ENCODE measurements around the gene OTOGL.
"Not testable (repeated sequence)": the region's sequence is repeated elsewhere in the genome, so short reads cannot be mapped to it uniquely, and the experiment has no call there.

The OTOGL gene

DNA sequence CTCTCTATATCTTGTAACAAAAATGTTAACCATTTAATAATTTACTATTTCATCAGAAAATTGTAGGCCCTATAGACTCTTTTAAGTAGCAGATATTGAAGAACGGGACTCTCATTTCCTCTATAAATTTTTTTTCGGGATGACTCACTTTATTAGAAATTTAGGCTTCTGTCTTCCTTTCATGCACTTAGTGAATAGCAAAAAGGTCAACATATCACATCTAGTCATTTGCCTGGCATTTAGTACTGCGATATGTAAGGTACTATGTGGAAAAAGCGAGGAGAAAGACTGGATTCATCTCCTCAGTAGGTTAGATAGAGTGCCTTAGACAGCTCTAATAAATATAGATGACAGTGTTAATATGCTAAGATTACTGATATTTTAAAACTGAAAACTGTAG, 178.4 kb downstream of the OTOGL start:
- no peak for DNase-seq (ENCODE audit: low read depth in 2 of 2)

DNA sequence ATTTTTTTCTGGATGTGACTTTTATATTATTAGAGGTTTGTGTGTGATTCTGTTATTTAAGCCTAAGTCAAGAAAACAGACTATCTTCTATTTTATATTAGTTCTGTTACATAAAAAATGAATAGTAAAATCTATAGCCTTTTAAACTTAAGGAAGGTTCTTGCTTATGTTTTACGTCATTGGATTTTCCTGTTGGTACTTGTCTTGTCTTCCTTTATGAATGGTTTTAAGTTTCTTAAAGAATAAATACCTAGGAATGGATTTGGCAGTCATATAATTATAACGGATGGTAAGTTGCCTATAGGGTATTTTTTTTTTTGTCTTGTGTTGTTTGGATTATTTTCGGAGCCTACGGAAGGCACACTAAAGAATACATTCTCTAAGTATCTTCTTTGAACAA, 182.9 kb downstream of the OTOGL start:
- DNase-seq (ENCODE audit: low read depth in 2 of 2), result no peak

DNA sequence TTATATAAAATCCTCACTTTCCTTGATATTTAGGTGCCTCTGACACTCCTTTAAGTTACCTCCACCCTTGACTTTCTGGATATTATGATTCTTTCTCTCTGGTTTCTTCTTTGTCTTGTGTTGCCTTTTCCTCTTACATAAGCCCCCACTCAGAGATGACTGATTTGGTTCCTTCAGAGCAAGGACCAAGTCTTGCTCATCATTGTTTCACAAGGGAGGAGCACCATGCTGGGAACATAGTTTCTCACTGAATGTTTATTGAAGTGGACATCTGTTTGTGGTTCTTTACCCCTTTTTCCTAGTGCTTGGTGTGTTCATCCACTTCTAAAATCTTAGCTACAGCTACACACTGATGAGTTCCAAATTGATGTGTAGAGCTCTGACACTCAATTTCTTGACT, 183.4 kb downstream of the OTOGL start:
- no peak for DNase-seq (ENCODE audit: low read depth in 2 of 2)

DNA sequence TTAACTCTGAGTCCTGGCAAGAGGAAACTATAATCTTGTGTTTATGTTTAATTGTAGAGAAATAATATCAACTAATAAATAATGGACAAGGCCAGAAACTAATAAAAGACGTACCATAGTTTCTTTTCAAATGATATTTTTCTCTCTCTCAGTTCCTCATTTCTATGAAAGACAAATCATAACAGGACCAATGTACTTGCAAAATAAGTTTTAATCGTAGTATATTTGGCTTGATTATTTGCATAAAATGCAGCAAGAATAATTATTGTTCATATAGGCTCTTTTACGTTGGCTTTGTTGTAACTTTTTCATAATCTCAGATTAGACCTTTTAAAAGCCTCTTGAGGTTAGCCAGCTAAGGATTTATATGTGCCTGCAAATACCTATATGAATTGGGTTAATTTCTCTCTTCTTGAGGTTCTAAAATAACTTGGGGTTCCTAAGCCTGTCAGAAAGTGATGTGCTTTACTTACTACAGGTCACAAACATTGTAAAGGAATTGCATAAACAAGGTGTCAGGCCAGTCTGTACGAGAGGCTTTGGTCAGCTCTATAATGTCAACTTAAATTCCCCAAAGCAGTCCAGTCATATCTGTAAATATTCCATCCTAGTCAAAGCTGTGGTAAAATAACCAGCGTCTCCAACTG, 191.9 kb downstream of the OTOGL start:
- no peak for DNase-seq (ENCODE audit: low read depth in 2 of 2)

DNA sequence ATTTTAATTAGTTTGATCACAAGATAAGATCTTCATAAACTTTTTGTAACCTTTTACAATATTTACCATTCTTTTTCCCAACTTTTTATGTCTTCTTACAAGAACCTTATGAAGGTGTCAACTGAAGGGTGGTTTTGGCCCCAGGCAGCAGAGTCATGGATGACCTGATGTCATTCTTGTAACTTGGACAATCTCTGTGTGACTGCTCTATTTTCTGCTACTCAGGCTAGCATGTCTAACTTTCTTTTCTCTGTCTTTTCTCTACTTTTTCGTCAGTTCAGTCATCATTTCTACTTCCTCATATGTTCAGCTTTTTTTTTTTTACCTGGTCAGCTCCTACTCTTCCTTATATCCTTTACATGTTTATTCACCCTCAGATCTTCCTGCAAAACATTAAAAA, 194.0 kb downstream of the OTOGL start:
- no peak for DNase-seq (ENCODE audit: low read depth in 2 of 2)

DNA sequence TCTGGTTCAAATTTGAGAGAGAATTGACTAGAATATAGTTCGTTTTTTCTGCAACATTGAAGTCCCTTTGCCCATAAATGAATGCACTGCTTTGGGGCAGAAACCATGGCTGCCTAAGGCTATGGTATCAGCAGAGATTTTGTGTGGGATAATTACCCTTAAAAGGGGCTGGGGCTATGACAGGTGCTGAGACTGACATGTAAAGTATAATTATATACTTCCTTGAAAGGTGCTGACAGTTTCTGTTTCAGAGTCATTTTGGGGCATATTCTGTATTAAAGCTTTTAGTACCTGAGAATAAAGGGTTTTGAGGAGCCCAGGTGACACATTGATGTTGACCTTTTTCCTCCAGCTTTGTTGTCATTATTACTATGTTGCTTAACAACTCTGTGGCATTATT, 194.4 kb downstream of the OTOGL start:
- DNase-seq (ENCODE audit: low read depth in 2 of 2), result no peak

DNA sequence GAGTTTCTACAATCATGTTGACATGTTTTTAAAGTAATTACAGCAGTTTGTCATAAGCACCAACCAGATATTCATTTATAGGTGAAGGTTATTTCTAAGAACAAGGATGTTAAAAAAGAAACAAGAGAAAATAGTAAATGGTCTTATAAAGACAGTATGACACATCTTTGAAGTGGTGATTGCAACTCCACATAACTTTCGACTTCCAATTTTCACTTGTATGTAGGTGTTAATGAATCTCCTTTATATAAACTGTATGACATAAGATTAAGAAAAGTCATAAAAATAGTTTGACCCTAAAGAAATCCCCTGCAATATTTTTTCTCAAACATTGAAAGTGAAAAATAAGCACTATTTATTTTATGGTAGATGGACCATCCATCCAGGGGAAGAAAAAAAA, 199.9 kb downstream of the OTOGL start:
- DNase-seq (ENCODE audit: low read depth in 2 of 2), result no peak

DNA sequence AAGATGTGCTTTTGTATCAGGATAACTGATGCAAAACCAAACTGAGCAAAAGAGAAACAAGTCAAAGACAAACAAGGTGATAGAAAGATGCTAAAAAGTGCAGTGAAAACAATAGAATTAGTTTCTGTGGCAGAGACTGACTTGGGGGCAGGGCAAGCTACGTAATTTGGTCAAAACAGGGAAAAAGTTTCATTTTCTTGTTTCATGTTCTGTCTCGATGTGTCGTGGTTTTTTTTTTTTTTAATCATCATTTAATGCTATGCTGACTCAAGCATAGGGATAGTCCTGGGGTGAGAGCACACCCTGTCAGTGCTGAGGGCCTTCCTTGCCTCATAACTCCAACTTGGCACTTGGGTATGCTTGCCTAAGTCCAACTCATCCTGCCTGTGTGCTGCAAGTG, 200.6 kb downstream of the OTOGL start:
- DNase-seq (ENCODE audit: low read depth in 2 of 2), result no peak

DNA sequence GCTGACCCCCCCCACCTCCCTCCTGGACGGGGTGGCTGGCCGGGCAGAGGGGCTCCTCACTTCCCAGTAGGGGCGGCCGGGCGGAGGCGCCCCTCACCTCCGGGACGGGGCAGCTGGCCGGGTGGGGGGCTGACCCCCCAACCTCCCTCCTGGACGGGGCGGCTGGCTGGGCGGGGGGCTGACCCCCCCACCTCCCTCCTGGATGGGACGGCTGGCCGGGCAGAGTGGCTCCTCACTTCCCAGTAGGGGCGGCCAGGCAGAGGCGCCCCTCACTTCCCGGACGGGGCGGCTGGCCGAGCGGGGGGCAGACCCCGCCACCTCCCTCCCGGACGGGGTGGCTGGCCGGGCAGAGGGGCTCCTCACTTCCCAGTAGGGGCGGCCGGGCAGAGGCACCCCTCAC, 208.1 kb downstream of the OTOGL start:
- DNase-seq (ENCODE audit: low read depth in 2 of 2), result not testable (repeated sequence)

DNA sequence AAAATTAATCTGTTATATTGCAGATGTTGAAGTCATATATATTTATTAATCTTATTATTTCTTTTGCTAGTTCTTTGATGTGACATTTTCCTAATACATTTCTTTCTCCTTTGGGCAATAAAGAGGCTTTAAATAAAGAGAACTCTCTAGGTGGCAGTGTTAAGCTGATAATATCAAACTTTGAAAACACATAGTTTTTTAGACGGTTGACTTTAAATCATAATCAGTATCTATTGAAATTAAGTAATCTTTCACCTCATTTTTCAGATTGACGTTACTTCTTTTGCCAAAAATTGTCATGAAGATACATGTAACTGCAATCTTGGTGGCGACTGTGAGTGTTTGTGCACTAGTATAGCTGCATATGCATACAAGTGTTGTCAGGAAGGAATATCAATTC, 213.9 kb downstream of the OTOGL start:
- DNase-seq (ENCODE audit: low read depth in 2 of 2), result no peak

DNA sequence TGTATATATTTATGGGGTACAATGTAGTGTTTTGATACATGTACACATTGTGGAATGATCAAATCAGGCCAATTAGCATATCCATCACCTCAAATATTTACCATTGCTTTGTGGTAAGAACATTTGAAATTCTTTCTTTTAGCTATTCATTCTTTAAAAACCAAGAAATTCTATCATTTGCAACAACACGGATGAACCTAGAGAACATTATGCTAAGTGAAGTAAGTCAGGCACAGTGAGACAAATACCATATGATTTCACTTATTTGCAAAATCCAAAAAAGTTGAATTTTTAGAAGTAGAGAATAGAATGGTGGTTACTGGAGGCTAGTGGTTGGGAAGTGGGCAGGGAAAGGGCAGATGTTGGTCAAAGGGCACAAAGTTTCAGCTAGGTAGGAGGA, 215.4 kb downstream of the OTOGL start:
- no peak for DNase-seq (ENCODE audit: low read depth in 2 of 2)

DNA sequence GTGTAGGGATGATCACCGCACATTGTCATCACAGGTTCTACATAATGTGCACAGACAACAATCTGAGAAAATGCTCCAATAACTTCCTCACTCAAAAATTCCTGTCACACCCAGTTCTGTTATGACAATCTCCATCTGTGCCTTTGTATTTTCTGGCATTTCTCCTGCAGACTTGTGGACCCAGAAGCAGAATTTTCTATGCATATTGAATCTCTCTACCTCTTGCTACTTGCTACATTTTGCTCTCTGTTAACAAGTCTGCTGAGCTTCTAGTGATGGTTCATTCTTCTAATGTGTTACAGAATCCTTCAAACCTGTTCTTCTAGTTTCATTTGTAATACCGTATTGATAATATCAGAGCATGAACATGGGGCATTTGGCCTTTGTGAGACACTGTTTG, 216.9 kb downstream of the OTOGL start:
- no peak for DNase-seq (ENCODE audit: low read depth in 2 of 2)

DNA sequence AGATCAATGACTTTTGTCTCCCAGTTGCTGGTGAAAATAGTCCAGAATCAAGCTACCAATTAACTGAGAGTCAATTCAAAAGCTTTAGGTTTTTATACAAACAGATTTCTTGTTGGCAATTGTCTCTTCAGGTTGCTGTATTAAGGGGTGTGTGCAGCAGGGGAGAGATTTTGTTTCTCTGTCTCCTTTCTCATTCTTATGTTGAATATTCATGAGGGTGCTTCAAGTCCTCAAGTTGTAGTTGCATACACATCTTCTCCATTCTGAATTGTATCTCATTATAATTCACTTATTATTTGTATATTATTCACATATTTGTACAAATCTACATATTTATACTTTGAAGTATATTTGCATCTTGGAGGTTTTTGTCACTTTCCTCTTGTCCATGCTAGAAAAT, 218.0 kb downstream of the OTOGL start:
- DNase-seq (ENCODE audit: low read depth in 2 of 2), result no peak

DNA sequence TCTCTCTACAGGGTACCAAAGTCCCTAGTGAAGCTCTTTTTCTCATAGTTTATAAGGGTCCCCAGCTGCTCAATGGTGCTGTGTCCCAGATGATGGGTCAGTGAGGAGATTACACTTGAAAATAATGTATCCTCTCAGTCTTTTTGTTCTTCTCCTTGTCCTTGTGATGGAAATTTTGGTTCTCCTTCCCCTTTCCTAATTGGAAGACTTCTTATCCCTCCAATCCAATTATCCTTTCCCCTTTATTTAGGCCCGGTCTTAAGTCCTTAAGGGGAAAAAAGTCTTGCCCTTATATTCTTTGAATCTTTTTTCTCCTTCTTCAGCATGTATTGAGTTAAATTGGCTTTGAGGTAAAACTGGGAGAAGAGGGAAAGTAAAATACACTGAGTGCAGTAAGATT, 218.6 kb downstream of the OTOGL start:
- no peak for DNase-seq (ENCODE audit: low read depth in 2 of 2)

DNA sequence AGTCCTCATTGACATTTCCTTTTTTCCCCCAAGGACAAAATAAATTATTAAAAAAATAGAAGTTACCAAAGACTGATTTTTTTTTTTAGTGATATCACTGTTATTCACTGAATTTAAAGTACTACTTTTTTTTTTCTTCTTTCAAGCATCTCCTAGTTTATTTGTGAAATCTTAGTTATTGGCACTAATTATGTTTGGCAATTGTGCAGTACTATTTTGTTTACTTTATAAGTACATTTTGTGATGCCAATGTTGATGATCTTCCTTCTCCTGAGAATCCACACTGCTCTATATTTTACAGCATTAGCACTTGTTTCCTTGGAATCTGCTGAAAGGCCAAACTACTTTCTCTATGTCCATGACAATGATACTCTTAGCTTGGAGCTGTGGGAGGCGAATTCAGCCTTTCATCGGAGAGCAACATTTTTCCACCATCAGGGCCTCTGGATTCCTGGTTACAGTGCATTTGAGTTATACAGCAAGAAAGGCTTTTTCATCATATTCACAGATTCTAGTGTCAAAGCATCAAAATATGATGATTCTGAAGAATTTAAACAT, 220.9 kb downstream of the OTOGL start:
- no peak for DNase-seq (ENCODE audit: low read depth in 2 of 2)

DNA sequence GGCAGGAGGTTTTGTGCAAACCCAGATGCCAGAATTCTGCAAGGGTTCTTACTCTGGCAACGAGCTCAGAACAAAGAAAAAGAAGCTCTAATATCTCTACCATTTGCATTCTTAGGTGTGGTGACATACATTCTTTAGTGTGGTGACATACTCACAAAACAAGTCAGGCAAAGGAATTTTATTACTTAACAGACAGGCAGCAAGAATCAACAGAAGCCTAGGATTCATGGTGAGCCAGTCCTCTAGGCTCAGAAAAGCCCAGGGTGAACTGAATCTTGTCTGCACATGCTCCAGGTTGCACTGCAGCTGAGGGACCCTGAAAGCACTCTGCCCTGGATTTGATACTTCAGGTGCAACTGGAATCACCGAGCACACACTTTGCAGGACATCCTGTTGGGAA, 222.3 kb downstream of the OTOGL start:
- no peak for DNase-seq (ENCODE audit: low read depth in 2 of 2)

DNA sequence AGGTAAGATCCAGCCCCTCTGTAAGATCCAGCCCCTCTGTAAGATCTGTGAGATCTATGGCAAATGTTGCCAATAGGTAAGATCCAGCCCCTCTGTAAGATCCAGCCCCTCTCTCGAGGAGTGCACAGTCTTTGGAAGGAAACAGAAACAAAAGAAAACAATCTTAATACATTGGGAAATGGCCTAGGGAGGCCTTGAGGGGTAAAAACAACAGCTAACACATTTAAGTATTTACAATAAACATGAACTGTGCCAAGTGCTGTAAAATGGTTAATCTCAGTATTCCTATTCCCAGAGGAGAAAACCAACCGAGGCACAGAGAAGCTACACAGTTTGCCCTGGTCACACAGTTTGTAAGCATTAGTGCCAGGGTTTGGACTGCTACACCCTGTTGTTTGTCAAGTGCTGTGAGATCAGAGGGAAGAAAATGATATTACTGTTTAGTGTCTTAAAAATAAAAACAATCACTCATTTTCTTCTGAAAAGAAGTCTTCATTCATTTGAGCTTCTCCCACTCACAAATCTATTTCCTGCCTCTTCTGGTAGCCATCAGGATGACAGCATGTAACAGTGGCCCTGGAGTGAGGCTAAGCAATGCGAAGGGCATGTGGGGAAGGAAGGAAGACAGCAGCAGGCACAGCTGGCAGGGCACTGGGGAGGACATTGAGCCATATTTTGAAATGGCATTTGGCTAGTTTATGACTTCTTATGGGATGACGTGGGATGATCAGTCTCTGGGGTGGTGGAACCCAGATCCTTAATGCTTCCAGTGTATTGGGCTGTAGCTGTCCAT, 226.0 kb downstream of the OTOGL start:
- no peak for DNase-seq (ENCODE audit: low read depth in 2 of 2)

DNA sequence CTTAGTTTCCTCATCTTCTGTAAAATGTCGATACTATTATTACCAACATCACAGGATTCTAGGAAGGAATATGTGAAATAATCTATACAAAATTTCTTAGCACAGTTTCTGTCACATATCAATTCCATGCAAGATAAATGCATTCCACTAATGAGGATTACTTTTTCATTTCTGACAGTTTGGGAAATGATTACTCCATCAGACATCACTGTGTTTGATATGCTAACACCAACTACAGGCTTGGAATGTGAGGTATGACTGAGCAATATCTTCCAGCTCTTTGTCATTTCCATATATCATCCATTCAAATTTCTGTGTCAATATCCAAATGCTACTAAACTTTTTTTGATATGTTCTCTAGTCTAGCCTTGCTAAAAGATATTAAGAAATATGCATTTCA, 233.5 kb downstream of the OTOGL start:
- no peak for DNase-seq (ENCODE audit: low read depth in 2 of 2)

DNA sequence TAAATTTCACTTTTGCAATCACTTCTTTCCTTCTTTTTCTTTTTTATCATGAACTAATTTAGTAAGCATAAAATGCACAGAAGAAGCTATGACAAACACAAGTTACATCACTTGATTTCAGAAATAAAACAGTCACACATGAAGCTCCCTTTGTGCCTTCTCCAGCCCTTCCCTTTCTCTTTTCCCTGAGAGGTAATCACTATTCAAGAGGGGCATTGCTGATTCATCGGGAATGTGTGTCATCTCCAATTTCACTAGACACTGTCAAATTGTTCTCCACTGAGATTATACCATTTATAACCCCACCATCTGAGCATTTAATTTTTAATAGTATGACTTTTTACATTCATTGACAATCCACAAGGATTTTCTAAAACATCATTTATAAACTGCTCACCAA, 253.1 kb downstream of the OTOGL start:
- DNase-seq (ENCODE audit: low read depth in 2 of 2), result no peak

DNA sequence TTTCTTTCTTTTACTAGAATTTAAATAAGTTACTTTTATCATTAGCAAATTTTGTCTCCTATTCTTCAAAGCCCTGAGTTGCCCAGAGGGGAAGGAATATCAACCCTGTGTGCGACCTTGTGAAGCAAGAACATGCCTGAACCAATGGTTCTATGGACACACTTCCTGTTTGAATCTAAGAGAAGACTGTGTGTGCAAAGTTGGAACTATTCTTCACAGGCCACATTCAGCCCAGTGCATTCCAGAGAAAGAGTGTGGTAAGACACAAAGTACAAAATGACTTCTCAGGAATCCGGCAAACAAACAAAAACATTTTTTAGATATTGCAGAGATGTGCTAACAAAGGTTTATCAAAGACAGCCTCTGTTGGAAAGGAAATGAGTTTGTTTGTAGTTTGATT, 253.9 kb downstream of the OTOGL start:
- DNase-seq (ENCODE audit: low read depth in 2 of 2), result no peak

DNA sequence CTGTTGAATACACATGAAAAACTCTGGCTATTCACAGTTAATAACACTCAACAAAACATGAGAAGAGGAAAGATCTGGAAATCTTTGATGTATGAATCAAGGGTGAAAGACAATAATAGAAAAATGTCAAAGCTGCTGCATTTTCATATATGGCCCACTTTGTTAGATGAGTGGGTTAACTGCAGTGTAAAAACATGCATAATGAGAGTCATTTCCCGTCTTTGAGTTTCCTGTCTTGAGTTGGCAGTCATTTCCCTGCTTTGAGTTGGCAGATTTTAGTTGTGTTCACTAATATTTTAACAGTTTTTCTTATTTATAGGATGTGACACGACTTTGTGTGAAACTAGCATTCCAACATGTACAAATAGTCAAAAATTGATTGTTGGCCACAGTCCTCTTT, 256.8 kb downstream of the OTOGL start:
- no peak for DNase-seq (ENCODE audit: low read depth in 2 of 2)

DNA sequence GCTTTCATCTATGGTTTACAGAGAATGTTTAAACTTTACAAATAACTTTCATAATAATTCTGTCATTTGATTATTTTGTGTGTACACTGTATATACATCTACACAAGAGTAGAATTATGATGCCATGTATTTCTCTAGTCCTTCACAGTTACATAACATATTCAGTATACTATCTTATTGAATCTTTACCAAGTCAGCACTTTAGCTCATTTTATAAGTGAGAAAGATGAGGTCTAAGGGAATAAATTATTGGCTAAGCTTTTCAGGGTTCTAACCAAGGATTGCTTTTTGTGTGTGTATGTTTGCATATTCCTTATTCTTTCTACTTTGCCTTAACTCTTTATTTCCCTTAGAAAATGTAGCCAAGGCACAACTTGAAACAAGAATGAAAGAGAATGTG, 260.4 kb downstream of the OTOGL start:
- DNase-seq (ENCODE audit: low read depth in 2 of 2), result no peak

DNA sequence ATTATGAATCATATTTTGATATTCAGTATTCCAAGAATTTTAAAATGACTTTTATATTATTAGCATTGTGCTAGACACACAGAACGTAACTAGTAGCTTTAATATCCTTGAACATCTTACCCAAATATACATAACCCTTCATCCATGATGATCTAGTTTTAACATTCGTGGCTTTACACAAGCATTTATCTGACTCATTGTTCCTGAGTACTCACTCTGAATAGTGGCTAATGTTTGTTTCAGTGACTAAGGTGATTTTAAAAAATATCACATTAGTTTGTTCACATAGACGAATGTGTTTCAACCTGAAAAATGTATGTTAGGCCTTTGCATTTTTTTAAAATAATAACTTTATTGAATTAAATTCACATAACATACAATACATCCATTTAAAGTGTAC, 264.7 kb downstream of the OTOGL start:
- DNase-seq (ENCODE audit: low read depth in 2 of 2), result no peak

DNA sequence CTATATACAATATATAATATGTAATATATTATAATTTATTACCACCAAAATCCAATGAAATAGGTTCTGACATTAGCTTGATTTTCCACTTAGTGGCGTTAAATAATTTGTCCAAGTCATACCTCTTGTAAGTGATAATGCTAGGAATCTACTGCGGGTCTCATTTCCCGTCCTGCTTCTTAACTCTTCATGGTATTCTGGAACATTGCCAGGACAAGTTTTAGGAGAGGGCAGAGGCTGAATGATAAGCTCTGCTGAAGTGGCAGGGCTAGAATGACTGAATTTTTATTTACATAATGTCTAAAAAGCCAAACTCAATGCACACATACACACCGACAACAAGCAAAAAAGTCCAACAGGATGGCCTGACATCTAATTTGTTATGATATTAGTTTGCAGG, 274.3 kb downstream of the OTOGL start:
- no peak for DNase-seq (ENCODE audit: low read depth in 2 of 2)

All from stimulated activated CD8-positive, alpha-beta memory T cell treated with anti-CD3 and anti-CD28 coated beads, Interleukin-7, amount 100 ng/mL, for 1 hour (primary cell).